ENCODE measurements around the gene FASN.

- TF ChIP-seq MAZ (IDR thresholded peaks at IDR 0.05; ENCODE audit: borderline replicate concordance, low read depth, low read length) (no peak), POLR2A (IDR thresholded peaks at IDR 0.05; ENCODE audit: low read depth, low read length) (no peak), CTCF (conservative IDR thresholded peaks at IDR 0.05; ENCODE audit: low read depth, low read length) (no peak), ELK1 (IDR thresholded peaks at IDR 0.05; ENCODE audit: borderline replicate concordance, low read depth, low read length) (no peak), USF2 (IDR thresholded peaks at IDR 0.05; ENCODE audit: low read depth, low read length) (no peak), BHLHE40 (IDR thresholded peaks at IDR 0.05; ENCODE audit: low read depth, low read length) (no peak), FOS (IDR thresholded peaks at IDR 0.05; ENCODE audit: low read depth, low read length) (no peak)
These were observed 6.6 kb downstream of the FASN start for GRCh38 chr17:82091264-82092066.
